HG03378 (cell line): ENCODE measurements around the gene LYSMD4.
"Not testable (repeated sequence)": the region's sequence is repeated elsewhere in the genome, so short reads cannot be mapped to it uniquely, and the experiment has no call there.

Source experiments
- ATAC-seq: cut with Tn5 transposase; IDR thresholded peaks from one replicate; pipeline ENCODE4 v1.9.1; 2021; ENCODE audit warnings: mild to moderate bottlenecking, moderate library complexity; ENCODE audit not compliant: unreplicated experiment

Gene LYSMD4

GRCh38 chr15:99733268-99734039 is at the start of gene LYSMD4:
LYSMD4 (minus strand) TSS chr15:99733437; CDS start chr15:99731999, 1,438 bp downstream.
- ATAC-seq = peak; percentile 88

DNA sequence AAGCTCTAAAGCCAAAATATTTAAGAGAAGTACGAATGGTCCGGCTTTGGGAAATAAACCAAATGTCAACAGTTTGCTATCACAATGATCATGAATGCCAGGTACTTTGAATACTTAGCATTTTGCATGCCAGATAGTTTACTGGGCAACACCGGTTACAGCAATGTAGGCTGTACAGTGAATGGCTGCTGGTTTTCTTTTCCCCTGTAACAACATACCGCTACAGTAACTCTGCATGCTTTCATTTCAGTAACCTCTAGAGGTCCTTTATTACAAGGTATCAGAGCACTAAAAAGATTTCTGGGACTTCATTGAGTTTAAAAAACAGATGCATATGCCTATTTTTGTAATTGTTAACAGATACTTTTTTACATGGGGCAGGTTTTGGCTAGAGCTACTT is 48.8 kb upstream of the LYSMD4 start:
- not testable (repeated sequence) for ATAC-seq

DNA sequence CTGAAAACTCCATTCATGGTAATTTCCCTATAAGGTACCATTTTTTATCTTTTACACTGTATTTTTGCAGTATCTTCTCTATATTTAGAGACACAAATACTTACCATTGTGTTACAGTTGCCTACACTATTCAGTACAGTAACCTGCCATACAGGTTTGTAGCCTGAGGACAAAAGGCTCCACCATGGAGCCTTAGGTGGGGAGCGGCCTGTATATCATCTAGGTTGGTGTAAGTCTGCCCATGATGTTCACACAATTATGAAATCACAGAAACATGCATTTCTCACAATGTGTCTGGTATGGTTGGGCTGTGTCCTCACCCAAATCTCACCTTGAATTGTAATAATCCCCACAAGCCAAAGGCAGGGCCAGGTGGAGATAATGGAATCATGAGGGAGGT is 43.9 kb upstream of the LYSMD4 start:
- no peak for ATAC-seq

- no peak for ATAC-seq
These were observed 31.3 kb upstream of the LYSMD4 start for GRCh38 chr15:99764522-99764921.

DNA sequence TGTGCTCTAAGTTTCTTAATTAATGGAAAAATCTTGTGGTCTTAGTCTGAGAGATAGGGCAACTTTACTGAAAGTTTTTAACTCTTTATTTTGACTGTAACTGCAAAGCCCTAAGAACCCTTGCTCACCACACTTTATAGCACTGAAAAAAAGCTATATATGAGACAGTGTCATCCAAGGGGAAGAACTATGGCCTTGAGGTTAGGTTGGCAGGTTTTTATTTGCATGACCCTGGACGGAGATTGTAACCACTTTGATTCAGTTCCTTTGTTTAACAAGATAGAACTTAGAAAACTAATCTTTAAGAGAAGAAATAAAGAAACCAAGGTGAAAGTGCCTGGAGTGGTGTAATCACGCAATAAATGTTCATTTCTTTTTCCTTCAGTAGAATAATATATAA is 30.6 kb upstream of the LYSMD4 start:
- ATAC-seq = no peak

DNA sequence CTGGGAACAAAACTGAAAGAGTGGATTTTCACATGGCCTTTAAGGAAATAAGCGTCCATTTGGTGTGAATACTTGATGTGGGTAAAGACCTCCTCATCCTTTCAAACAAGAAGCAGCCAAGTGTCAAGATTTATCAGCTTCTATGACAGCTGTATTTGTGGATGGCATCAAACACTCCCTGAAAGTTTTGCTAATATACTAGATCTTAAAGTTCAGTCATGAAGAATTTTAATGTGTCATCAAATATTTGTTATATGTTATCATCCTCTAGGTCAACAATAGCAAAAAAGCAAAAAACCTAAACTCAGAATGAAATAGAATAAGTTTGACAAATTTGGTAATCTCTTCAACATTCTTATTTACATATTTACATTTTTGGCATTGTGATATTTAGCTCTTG is 29.1 kb upstream of the LYSMD4 start:
- no peak for ATAC-seq

- peak; percentile 90 for ATAC-seq
These were observed 22.6 kb upstream of the LYSMD4 start for GRCh38 chr15:99755692-99756409.

DNA sequence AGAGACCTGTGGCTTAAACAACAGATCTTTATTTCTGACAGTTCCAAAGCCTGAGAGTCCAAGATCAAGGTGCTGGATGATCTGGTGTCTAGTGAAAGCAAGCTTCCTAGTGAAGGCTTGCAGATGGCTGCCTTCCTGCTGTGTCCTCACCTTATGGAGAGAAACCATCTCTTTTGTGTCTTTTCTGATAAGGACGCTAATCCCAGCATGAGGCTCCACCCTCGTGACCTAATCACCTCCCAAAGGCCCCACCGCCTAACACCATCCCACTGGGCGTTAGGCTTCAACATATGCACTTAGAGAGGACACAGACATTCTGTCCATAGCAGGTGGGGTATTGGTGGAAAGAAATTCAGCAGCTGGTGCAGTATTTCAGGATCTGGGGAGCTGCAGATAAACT is 19.8 kb upstream of the LYSMD4 start:
- no peak for ATAC-seq

GRCh38 chr15:99752556-99752955 is 19.3 kb upstream of the LYSMD4 start:
- ATAC-seq = no peak

GRCh38 chr15:99750326-99750725 is 17.1 kb upstream of the LYSMD4 start:
- not testable (repeated sequence) for ATAC-seq

DNA sequence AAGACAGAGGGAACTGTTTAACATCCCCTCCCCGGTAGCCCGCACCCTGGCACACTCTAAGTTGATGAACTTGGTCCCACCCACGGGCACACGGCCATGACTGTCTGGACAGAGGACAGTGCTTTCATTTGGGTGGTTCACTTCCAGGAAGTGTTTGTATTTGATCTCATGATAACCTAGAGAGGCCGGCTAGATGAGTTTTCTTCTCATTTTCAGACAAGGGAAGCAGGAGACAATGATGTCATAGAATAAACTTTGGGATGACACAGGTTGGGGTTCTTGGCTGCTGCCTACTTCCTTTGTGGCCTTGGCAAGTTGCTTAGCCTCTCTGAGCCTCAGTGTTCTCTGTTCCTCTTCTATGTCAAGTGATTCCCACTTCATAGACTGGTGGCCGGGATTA is 16.1 kb upstream of the LYSMD4 start:
- ATAC-seq = no peak

GRCh38 chr15:99745370-99746086 is 12.3 kb upstream of the LYSMD4 start:
- ATAC-seq = no peak

DNA sequence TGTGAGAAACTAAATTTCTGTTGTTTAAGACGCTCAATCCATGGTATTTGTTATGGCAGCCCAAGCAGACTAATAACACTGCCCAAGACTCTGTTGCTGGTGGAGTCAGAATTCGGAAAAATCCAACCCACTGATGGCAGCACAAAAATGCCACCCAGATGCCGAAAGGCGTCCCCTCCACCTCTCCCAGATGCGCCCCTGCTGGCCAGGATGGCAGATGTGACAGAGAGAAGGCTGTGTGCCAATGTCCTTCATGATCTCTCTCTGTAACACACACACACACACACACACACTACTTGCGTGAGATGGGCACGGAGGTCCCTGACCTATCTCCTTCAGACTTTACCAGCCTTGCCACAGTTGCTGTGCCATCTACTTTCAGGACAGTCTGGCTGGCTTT is 10.9 kb upstream of the LYSMD4 start:
- no peak for ATAC-seq

DNA sequence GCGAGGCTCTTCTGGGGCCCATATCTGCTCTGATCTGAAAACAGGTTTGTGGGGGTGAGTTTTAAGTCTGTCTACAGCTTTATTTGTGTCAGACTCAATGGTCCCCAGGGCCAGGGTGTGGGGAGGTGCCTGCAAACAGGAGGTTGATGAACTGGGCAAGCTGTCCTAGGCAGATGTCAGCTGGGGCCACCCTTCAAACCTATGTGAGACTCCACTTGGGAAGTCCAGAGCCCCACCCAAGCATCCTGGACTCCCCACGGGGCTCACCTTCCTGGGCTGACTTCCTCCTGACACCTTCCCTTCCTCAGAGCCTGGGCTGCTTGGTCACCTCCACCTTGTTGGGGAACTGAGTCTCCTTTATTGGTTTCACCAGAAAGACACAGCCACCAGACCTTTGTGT is 8.6 kb upstream of the LYSMD4 start:
- no peak for ATAC-seq

GRCh38 chr15:99738021-99738847 is 5.0 kb upstream of the LYSMD4 start:
- no peak for ATAC-seq

DNA sequence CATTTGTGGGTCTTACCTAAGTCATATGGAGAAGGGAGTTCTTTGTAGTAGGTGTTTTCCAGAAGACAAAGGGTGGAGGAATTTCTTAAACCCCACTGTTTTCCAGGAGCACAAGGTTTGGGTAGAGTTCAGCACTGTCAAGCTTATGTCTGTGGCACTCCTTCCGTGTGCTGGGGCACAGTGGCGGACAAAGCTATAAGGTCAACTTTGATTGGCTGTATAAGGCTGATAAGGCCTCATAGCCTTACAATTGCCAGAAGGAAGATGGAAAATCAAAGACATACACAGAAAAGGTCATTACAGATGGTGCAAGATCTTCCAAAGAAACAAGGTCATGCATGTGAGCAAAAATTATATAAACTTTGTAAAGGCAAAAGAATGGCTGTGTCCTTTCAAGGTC is 3.5 kb upstream of the LYSMD4 start:
- ATAC-seq = no peak

GRCh38 chr15:99735868-99736267 is 2.6 kb upstream of the LYSMD4 start:
- no peak for ATAC-seq

- no peak for ATAC-seq
These were observed 1.3 kb upstream of the LYSMD4 start for GRCh38 chr15:99734575-99734974.

DNA sequence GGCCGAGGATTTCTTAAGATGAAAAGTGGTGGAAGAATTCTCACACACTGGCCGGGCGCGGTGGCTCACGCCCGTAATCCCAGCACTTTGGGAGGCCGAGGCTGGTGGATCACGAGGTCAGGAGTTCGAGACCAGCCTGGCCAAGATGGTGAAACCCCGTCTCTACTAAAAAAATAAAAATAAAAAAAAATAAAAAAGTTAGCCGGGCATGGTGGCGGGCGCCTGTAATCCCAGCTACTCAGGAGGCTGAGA is 729 bp upstream of the LYSMD4 start:
- not testable (repeated sequence) for ATAC-seq

DNA sequence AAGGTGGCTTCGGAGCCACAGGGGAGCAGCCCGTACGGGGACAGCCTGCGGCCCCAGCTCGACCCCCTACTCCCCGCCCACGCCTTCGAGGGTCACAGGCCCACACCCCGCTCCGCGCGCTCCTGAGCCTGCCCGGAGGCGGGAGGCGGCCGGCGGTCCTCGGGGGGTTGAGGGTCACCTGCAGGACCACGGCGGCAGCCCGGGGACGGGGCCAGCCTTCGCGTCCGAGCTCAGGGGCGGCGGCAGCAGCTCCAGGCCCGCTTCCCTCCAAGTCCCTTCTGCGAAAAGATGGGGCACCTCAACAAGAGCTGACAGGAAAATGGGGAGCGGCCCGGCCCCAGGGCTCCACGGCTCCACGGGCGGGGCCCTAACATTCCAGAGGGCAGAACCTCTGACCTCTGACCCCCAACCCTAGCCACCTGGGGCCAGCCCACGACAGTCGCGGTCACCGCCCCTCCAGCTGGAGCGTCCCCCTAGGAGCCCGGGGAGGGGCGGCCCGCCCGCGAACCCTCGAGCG is 428 bp downstream of the LYSMD4 start:
- peak; percentile 16 for ATAC-seq
